Heart right ventricle (tissue), 16 donors: Measurements from ENCODE around the gene EIF2S3. TPM values are rescaled to one million over a fixed set of nuclear protein-coding genes. Genes with fewer than 3 reads are reported as not detected.

Experiments
- ATAC-seq, 8 donors: fragments of 200-7000 bp; cut with Tn5 transposase; one replicate each; pipeline ENCODE4 v1.9.1; 2020; ENCODE audit warnings: mild to moderate bottlenecking in 8 of 8, moderate library complexity in 8 of 8, moderate number of reproducible peaks in 1 of 8
- DNase-seq, 2 donors: peaks; one replicate each; pipeline ENCODE4 v3.0.0-alpha.2; 2020
- H3K27ac ChIP-seq, 10 donors: fragments of 200-600 bp; sonication (generic) in 2 of 10; one replicate each; pipeline versions ENCODE4 v1.5.0 to v1.8.0; 2020 to 2022; ENCODE audit warnings: mild to moderate bottlenecking in 3 of 10
- H3K27me3 ChIP-seq, 7 donors: fragments of 200-600 bp; one replicate each; pipeline ENCODE4 v1.8.0; 2021 to 2022; ENCODE audit warnings: mild to moderate bottlenecking in 2 of 7
- H3K36me3 ChIP-seq, 9 donors: fragments of 200-600 bp; sonication (generic) in 1 of 9; one replicate each; pipeline versions ENCODE4 v1.5.0 to v1.8.0; 2020 to 2022; ENCODE audit warnings: mild to moderate bottlenecking in 2 of 9
- H3K4me1 ChIP-seq, 9 donors: fragments of 200-600 bp; sonication (generic) in 1 of 9; one replicate each; pipeline versions ENCODE4 v1.5.0 to v1.8.0; 2020 to 2022; ENCODE audit warnings: mild to moderate bottlenecking in 4 of 9
- H3K4me3 ChIP-seq, 10 donors: fragments of 200-600 bp; sonication (generic) in 2 of 10; one replicate each; pipeline versions ENCODE4 v1.5.0 to v1.8.0; 2020 to 2022; ENCODE audit warnings: mild to moderate bottlenecking in 7 of 10, moderate library complexity in 2 of 10
- H3K9me3 ChIP-seq, 11 donors: fragments of 200-600 bp in 10 of 11; sonication (generic) in 2 of 11; one replicate each; pipeline versions ENCODE4 v1.5.0 to v1.8.0; 2013 to 2022; ENCODE audit warnings: mild to moderate bottlenecking in 2 of 11, control low read depth in 1 of 11, moderate library complexity in 1 of 11
- WGBS, 2 donors: extraction: QIAGEN DNeasy Blood & Tissue Kit; methylation state at CpG; one replicate each; pipeline ENCODE4 v1.1.7; 2013; ENCODE audit warnings: inconsistent platforms in 1 of 2; 5-methylcytosine and 5-hydroxymethylcytosine counted together
- intact Hi-C, 10 donors: fragments of 100-400 bp; cut with DNase I; formaldehyde crosslinking; loops; one replicate each; pipeline versions ENCODE4 v1.11.1 to v1.14.2; 2022
- polyA plus RNA-seq, 2 donors: library from polyadenylated mRNA; stranded (reverse); fragments of 200-250 nt; gene quantifications; one replicate each; pipeline ENCODE4 v1.2.3, GENCODE V29; 2013
- total RNA-seq, 10 donors: library from RNA; stranded (reverse); fragmentation: NEBNext Ultra II Directional in 3 of 10; extraction: Animal tissue kit (Norgen Biotek cat#: 25700) in 3 of 10; gene quantifications; one replicate each; pipeline versions ENCODE4 v1.2.1 to v1.2.4, GENCODE V29; 2021 to 2023
- TF ChIP-seq, protein P1 (sequence below), 9 donors: fragments of 200-600 bp; sonication (generic) in 2 of 9; IDR thresholded peaks; one replicate each; pipeline versions ENCODE4 v1.5.0 to v1.8.0; 2021 to 2022; ENCODE audit warnings: antibody characterized with exemption in 9 of 9, mild to moderate bottlenecking in 5 of 9, moderate library complexity in 1 of 9
- donor health status: Arrhythmogenic right ventricular cardiomyopathy.
- donor health status: ischemic (EF 13 %, LVEDD 7.1; RV severe dilation, severe dysfunction).
- donor health status: healthy with polysubstance abuse.
- donor health status: DM: no; HTN: yes; CAD: no.
- donor health status: DM: no; HTN: no; CAD: no.
- donor health status: ischemic (EF 25% LVEDD 6.9; RV normal size, moderate dysfunction).
- donor health status: ischemic (EF 25% LVEDD 5.7; RV mildly dilated, moderate dysfunction).
- donor health status: healthy.
- donor health status: DM: yes; HTN: yes; CAD: no.
- donor health status: Ischemic cardiomyopathy.
- donor health status: ischemic (EF 35%, LVEDD 5.7; RV mildly dilated, moderate dysfunction).
- donor health status: nonischemic (EF 11% LVEDD 7.7; RV severe dilation, severe dysfunction).
- donor health status: DM: yes; HTN: yes; CAD: no.
- donor health status: PGD.
- donor health status: ischemic (EF 29% LVEDD 5.4; RV normal size, mild dysfunction).
- donor health status: nonischemic (EF 23%, LVEDD 6.1; RV moderate dilation, normal function).

EIF2S3 gene
- total and polyA plus RNA-seq, 12 donors = 28.4 to 104 (median 76.5) TPM

GRCh38 chrX:24099394-24099793 is 44.6 kb downstream of the EIF2S3 start:
- no peaks in the 10 kb centered on the region for H3K9me3 ChIP-seq
- TF ChIP-seq, protein P1, sequence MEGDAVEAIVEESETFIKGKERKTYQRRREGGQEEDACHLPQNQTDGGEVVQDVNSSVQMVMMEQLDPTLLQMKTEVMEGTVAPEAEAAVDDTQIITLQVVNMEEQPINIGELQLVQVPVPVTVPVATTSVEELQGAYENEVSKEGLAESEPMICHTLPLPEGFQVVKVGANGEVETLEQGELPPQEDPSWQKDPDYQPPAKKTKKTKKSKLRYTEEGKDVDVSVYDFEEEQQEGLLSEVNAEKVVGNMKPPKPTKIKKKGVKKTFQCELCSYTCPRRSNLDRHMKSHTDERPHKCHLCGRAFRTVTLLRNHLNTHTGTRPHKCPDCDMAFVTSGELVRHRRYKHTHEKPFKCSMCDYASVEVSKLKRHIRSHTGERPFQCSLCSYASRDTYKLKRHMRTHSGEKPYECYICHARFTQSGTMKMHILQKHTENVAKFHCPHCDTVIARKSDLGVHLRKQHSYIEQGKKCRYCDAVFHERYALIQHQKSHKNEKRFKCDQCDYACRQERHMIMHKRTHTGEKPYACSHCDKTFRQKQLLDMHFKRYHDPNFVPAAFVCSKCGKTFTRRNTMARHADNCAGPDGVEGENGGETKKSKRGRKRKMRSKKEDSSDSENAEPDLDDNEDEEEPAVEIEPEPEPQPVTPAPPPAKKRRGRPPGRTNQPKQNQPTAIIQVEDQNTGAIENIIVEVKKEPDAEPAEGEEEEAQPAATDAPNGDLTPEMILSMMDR (IDR thresholded peaks at IDR 0.05) = no peak
- no peak for ATAC-seq
- no peaks in the 10 kb centered on the region for H3K36me3 ChIP-seq
- 86 to 89% methylated on average over 6 of the region's 6 CpGs for WGBS, 2 donors
- no peak overlapping the region for H3K4me3 ChIP-seq
- DNase-seq = no peak
- H3K4me1 ChIP-seq = no peaks in the 10 kb centered on the region
- peaks cover 0 to 34% (median 0%) of the 10 kb centered on the region in 7 donors for H3K27me3 ChIP-seq
- intact Hi-C loops = no loop called here
- H3K27ac ChIP-seq = no peak overlapping the region

DNA sequence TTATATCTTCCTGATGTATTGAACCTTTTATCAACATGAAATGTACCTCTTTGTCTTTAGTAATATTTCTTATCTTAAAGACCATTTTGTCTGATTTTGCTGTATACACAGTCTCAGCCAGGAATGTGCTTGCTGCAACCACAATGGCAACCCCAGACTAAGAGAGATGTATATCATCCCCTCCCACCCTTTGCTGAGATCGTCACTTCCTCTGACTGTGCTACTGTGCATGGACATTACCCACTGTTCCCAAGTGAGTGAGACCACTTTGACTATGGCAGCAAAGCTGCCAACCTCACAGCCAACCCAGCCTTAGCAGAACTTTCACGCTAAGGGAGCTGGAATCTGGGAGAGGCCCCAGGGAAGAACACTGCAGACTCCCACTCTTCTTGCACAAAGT is 46.0 kb downstream of the EIF2S3 start:
- H3K4me3 ChIP-seq = no peak overlapping the region
- H3K36me3 ChIP-seq = no peaks in the 10 kb centered on the region
- no peaks in the 10 kb centered on the region for H3K4me1 ChIP-seq
- TF ChIP-seq, protein P1 (IDR thresholded peaks at IDR 0.05) = no peak
- H3K27ac ChIP-seq = no peak overlapping the region
- intact Hi-C loops = no loop called here
- no peak for DNase-seq
- no peaks in the 10 kb centered on the region for H3K9me3 ChIP-seq
- WGBS, 2 donors = 45 to 64% methylated on average over 2 of the region's 2 CpGs
- no peak for ATAC-seq
- H3K27me3 ChIP-seq = peaks cover 0 to 31% (median 0%) of the 10 kb centered on the region in 7 donors

- H3K36me3 ChIP-seq = no peaks in the 10 kb centered on the region
- TF ChIP-seq, protein P1 (IDR thresholded peaks at IDR 0.05) = no peak
- H3K9me3 ChIP-seq = no peaks in the 10 kb centered on the region
- no peak overlapping the region for H3K27ac ChIP-seq
- H3K27me3 ChIP-seq = peaks cover 0 to 23% (median 0%) of the 10 kb centered on the region in 7 donors
- H3K4me3 ChIP-seq = no peak overlapping the region
- WGBS, 2 donors = 32 to 52% methylated on average over 2 of the region's 2 CpGs
- intact Hi-C loops = no loop called here
- H3K4me1 ChIP-seq = no peaks in the 10 kb centered on the region
- no peak for ATAC-seq
- peak in 1 of 2 donors; percentile 8 for DNase-seq
Observed at GRCh38 chrX:24110069-24110468, 55.3 kb downstream of the EIF2S3 start.

- ATAC-seq = no peak
- Histone ChIP-seq H3K4me1 (peaks cover 0 to 4% (median 0%) of the 10 kb centered on the region in 9 donors), H3K27ac (no peak overlapping the region), H3K4me3 (no peak overlapping the region), H3K36me3 (no peaks in the 10 kb centered on the region), H3K9me3 (no peaks in the 10 kb centered on the region), H3K27me3 (peaks cover 0 to 28% (median 0%) of the 10 kb centered on the region in 7 donors)
- no peak for DNase-seq
- TF ChIP-seq, protein P1 (IDR thresholded peaks at IDR 0.05) = no peak
- intact Hi-C loops = no loop called here
- WGBS, 2 donors = 91 to 98% methylated on average over 2 of the region's 2 CpGs
Observed at GRCh38 chrX:24113181-24113580, 58.4 kb downstream of the EIF2S3 start.
